ENCODE measurements around the gene HPSE.

DNA sequence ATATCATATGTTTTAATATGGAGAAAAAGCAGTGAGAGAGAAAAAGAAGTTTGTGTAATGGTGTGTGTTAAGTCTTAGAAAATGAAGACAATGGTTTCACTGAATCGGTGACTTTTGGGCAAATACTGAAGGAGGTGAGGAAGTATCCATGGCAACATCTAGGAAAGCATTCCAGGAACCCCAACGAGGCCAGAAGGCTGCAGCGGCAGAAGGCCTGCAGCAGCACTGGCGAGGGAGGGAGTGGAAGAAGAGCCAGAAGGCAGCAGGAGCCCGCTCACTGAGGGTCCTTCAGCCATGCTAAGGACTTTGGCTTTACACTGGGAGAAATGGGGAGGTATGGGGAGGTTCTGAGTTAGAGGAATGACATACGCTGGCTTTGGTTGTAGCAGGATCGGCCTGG, 76.8 kb downstream of the HPSE start:
- TF ChIP-seq SP1 (IDR thresholded peaks at IDR 0.05) (no peak), ARNT (IDR thresholded peaks at IDR 0.05) (no peak), BHLHE40 (IDR thresholded peaks at IDR 0.05; ENCODE audit: borderline replicate concordance) (no peak), ZNF384 (IDR thresholded peaks at IDR 0.05) (no peak), ELF4 (IDR thresholded peaks at IDR 0.05) (no peak), SUZ12 (IDR thresholded peaks at IDR 0.05) (no peak), TARDBP (IDR thresholded peaks at IDR 0.05) (no peak), NFRKB (IDR thresholded peaks at IDR 0.05) (no peak), HDGF (IDR thresholded peaks at IDR 0.05; ENCODE audit: borderline replicate concordance) (no peak), FOXA1 (IDR thresholded peaks at IDR 0.05) (no peak), L3MBTL2 (conservative IDR thresholded peaks at IDR 0.05) (no peak), FOXK2 (IDR thresholded peaks at IDR 0.05) (no peak), CTBP1 (IDR thresholded peaks at IDR 0.05; ENCODE audit: borderline replicate concordance) (no peak)
